GM19452 (cell line): ENCODE measurements around the gene RTRAF.

Source experiments
- ATAC-seq: cut with Tn5 transposase; IDR thresholded peaks from one replicate; pipeline ENCODE4 v1.9.1; 2021; ENCODE audit not compliant: unreplicated experiment

RTRAF gene

DNA sequence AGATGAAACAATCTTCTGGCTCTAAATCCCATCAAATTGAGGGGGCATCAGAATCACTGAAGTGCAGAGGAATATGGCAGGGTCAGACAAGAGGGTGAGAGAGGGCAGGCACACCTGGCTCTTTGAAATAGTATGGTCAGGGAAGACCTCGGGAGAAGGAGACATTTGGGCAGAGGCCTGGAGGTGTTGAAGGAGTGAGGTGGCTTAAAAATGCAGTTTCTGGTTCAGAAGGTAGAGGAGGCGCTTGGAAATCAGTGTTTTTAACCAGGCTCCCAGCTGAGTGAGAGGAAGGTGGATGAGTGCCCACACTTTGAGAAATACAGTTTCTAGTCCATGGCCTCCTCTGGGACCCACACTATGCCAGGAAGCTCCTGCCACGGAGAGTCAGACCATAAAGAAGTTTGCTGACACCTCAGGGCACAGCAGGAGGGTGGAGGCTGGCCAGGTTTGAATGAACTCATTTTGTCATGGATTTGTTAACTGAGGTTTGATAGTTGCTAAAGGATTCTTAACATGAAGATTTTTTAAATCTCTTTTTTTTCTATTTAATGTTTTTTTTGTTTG is 59.4 kb downstream of the RTRAF start:
- no peak for ATAC-seq

DNA sequence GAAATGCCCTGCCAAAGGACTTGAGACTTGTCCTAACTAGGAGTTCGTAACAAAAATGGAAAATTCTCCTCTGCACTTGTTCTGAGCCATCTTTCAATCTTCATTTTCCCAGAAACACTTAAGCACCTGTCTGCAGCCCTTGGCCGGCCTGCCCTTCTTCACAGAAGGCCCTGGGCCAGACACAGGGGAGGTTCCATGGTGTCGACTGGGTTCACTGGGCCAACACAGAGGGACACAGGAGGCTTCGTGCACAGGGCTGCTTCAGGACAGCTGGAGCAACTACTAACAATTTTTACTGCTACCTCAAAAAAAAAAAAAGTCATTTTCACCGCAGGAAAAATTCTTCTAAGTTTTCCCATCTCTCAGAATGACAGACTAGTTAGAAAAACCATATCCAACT is 59.9 kb downstream of the RTRAF start:
- ATAC-seq = no peak

DNA sequence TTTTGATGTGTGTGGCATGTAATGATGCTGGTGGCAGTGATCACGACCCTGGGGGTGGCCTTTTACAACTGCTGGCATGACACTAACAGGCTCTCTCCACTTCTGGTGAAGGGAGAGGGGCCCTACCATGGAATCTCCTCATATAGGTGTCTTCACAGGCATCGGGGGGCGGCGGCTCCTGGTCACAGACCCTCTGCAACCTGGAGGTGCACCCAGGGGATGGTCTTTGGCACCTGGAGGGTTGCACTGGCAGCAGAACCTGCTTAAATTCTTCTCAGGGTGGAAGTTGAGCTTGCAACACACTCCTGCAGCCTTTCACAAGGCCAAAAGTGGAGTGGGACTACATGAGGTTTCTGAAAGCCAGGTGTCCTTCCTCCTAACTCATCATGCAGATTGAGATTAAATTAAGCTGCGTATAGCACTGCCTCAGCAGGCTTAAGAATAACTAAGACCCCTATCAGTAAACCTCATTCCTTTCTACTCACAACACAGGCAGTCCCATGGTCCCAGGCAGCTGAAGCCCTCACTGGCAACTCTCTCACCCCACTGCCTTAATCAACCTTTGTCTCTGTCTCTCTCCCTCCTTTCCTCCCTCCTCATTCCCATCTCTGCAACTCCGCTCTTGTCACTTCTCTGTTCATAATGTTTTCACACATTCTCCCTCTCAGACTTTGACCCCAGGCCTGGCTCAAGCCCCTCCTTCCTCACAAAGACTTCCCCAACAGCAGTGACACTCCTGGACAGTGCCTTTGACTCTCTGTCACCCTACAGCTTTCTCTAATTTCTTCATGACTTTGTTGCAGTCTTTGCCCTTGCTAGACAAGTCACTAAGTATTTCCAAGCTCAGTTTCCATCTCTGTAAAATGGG is 60.6 kb downstream of the RTRAF start:
- ATAC-seq = no peak

- no peak for ATAC-seq
Measured at GRCh38 chr14:52051251-52051650, 61.9 kb downstream of the RTRAF start.

- no peak for ATAC-seq
Measured at GRCh38 chr14:52051871-52052270, 62.5 kb downstream of the RTRAF start.

GRCh38 chr14:52052288-52052943 is 63.1 kb downstream of the RTRAF start:
- no peak for ATAC-seq

DNA sequence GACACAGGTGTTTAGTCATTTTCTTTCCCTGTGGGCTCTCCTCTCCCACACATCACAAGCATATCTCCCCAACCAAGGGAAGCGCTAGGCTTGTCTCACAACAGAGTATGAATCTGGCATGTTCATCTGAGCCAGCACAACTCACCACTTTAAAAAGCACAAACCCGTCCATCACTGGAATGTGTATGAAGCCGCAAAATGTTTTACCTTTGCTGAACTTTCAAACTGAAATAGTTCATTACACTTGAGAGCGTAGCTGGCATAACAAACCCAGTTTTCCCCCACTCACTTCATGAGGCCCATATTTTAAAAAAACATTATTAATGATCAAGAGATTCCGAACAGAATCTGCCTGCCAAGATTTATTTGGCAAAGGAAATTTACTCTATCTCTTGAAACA is 63.7 kb downstream of the RTRAF start:
- ATAC-seq = no peak

DNA sequence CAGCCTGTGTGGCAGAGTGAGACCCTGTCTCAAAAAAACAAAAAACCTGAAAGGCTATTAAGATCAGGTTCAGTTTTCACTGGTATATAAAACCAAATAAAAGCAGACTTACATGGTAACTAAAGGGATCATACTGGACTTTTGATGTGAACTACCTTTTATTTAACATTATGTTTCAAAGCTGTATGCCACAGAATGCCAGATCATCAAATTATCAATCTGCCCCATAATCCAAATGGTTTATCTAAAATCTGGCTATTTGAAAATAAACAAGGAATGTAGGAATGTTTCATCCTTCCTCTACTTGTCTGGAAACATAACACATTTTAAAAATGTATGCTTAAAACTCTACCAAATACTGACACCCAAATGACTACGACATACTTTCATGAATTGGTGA is 65.3 kb downstream of the RTRAF start:
- no peak for ATAC-seq

DNA sequence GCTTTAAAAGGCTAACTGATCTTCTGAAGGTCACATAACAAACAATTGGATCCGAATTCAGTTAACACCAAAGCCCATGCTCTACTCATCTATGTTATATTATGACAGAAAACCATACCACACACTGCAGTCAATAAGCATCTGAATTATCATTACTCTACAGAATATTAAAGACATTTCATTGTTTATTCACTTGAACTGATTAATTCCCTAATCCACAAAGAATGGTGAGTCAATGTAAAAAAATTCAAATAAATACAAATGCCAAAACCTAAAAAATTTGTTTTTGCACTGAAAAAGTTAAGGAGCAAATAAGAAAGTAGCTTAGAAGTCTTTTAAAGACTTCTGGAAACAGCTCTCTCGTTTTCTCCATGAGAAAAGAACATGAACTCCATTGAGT is 65.8 kb downstream of the RTRAF start:
- no peak for ATAC-seq

DNA sequence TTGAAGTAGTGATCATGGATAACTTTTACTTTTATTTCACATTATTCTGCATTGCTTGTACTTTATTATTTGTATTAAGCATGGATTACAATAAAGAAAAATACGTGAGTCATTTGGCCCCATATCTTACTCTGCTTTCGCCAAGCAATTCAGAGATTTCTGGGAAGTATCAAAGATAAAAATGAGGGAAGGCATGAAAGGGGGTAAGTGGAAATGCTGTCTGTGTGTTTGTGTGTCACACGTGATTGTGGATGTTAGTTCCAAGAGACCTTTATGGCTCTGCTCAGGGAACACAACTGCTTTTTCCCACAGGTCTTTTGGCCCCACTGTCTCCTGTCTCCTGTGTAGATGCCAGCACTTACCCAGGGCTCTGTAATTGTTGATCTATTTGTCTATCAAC is 69.0 kb downstream of the RTRAF start:
- ATAC-seq = no peak

DNA sequence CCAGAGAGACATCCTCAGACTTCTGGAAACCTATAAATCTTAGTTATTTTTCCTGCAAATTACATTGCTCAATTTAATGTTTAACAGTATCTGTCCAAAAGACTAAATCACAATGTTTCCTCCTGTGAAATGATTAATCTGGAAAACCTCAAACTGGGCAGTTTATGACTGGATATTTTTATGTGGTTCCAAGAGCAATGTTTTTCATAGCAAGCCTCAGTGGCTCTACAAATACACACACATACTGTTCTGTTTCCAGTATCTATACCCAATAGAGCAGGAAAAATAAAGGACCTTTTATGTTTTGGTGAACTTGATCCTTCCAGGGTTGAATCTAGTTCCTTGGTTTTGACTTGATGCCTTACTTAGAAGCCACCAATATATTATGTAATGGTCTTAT is 70.3 kb downstream of the RTRAF start:
- ATAC-seq = no peak

- no peak for ATAC-seq
Measured at GRCh38 chr14:52060080-52060479, 70.7 kb downstream of the RTRAF start.
